Gastroesophageal sphincter (tissue), 4 donors: ENCODE measurements around the gene PRND. TPM values are rescaled to one million over a fixed set of nuclear protein-coding genes. Genes with fewer than 3 reads are reported as not detected.

Source experiments
- ATAC-seq: fragments of 150-250 bp; one replicate; pipeline ENCODE4 v1.9.1; 2016; ENCODE audit warnings: mild to moderate bottlenecking, moderate library complexity
- H3K27ac ChIP-seq, 4 donors: fragments of 200-600 bp; sonication (generic) in 3 of 4; 1 replicate in 3 of 4; 2 replicates in 1 of 4; pipeline ENCODE4 v1.5.1; 2016 to 2019
- H3K27me3 ChIP-seq: fragments of 200-600 bp; sonication (generic); one replicate; pipeline ENCODE4 v1.5.1; 2019
- H3K36me3 ChIP-seq, 2 donors: fragments of 200-600 bp; sonication (generic); one replicate each; pipeline ENCODE4 v1.5.1; 2019; ENCODE audit warnings: control low read depth in 1 of 2
- H3K4me1 ChIP-seq, 3 donors: fragments of 200-600 bp; sonication (generic); 1 replicate in 2 of 3; 2 replicates in 1 of 3; pipeline ENCODE4 v1.5.1; 2016 to 2019; ENCODE audit warnings: control low read depth in 2 of 3
- H3K4me3 ChIP-seq, 2 donors: fragments of 200-600 bp; sonication (generic); one replicate each; pipeline ENCODE4 v1.5.1; 2019; ENCODE audit warnings: mild to moderate bottlenecking in 1 of 2, moderate library complexity in 1 of 2
- H3K9me3 ChIP-seq, 3 donors: fragments of 200-600 bp; sonication (generic); one replicate each; pipeline ENCODE4 v1.5.1; 2017 to 2019; ENCODE audit warnings: control low read depth in 2 of 3
- CTCF ChIP-seq, 4 experiments: fragments of 200-600 bp in 2 of 4; fragments of 450-650 bp in 2 of 4; sonication (generic) in 1 of 4; IDR thresholded peaks; one replicate each; pipeline ENCODE4 v1.5.1; 2017 to 2019; ENCODE audit warnings: antibody characterized with exemption in 4 of 4, mild to moderate bottlenecking in 2 of 4, moderate library complexity in 2 of 4
- EP300 ChIP-seq: sonication (generic); formaldehyde crosslinking; IDR thresholded peaks from one replicate; pipeline ENCODE4 v1.6.1; 2017; ENCODE audit warnings: antibody characterized with exemption, mild to moderate bottlenecking
- POLR2A ChIP-seq, 2 donors: fragments of 450-650 bp; IDR thresholded peaks; one replicate each; pipeline ENCODE4 v1.6.1; 2017; ENCODE audit warnings: antibody characterized with exemption in 2 of 2, mild to moderate bottlenecking in 2 of 2, moderate library complexity in 1 of 2
- POLR2AphosphoS5 ChIP-seq: sonication (generic); formaldehyde crosslinking; IDR thresholded peaks from one replicate; pipeline ENCODE4 v1.6.1; 2017; ENCODE audit warnings: antibody characterized with exemption
- WGBS, 2 donors: methylation state at CpG; one replicate each; pipeline ENCODE4 v1.1.5; 2018; ENCODE audit warnings: low coverage in 1 of 2; 5-methylcytosine and 5-hydroxymethylcytosine counted together
- total RNA-seq, 4 donors: library from RNA; depleted of rRNA; stranded (reverse); fragments of >200 nt; gene quantifications; one replicate each; pipeline ENCODE4 v1.1.0, GENCODE V29; 2016

Gene PRND
- total RNA-seq, 4 donors from 2014 or later = not detected

GRCh38 chr20:4729265-4729664 lies 7.6 kb downstream of the PRND start:
- Histone ChIP-seq H3K27ac (no peak overlapping the region), H3K4me3 (no peak overlapping the region), H3K4me1 (no peaks in the 10 kb centered on the region), H3K36me3 (no peaks in the 10 kb centered on the region), H3K9me3 (no peaks in the 10 kb centered on the region), H3K27me3 (peaks cover 29% of the 10 kb centered on the region)
- 60 to 65% methylated on average over 1 to 2 of the region's 5 CpGs for WGBS, 2 donors
- no peak for ATAC-seq
- TF ChIP-seq EP300 (no peak), POLR2AphosphoS5 (no peak), POLR2A (IDR thresholded peaks at IDR 0.05) (no peak), CTCF (IDR thresholded peaks at IDR 0.05) (no peak)

GRCh38 chr20:4730780-4731179 lies 9.1 kb downstream of the PRND start:
- peaks cover 35% of the 10 kb centered on the region for H3K27me3 ChIP-seq
- H3K4me3 ChIP-seq = no peak overlapping the region
- H3K4me1 ChIP-seq = no peaks in the 10 kb centered on the region
- H3K9me3 ChIP-seq = no peaks in the 10 kb centered on the region
- ATAC-seq = no peak
- 0 to 18% methylated on average over 4 to 5 of the region's 6 CpGs for WGBS, 2 donors
- no peak overlapping the region for H3K27ac ChIP-seq
- H3K36me3 ChIP-seq = no peaks in the 10 kb centered on the region
- TF ChIP-seq POLR2AphosphoS5 (no peak), POLR2A (IDR thresholded peaks at IDR 0.05) (no peak), EP300 (no peak), CTCF (IDR thresholded peaks at IDR 0.05) (no peak)

- Histone ChIP-seq H3K36me3 (no peaks in the 10 kb centered on the region), H3K4me1 (no peaks in the 10 kb centered on the region), H3K27me3 (peaks cover 27% of the 10 kb centered on the region), H3K9me3 (no peaks in the 10 kb centered on the region), H3K4me3 (no peak overlapping the region), H3K27ac (no peak overlapping the region)
- 52 to 64% methylated on average over 3 of the region's 3 CpGs for WGBS, 2 donors
- no peak for ATAC-seq
- TF ChIP-seq CTCF (IDR thresholded peaks at IDR 0.05) (no peak), EP300 (no peak), POLR2AphosphoS5 (no peak), POLR2A (IDR thresholded peaks at IDR 0.05) (no peak)
These were observed 15.2 kb downstream of the PRND start for GRCh38 chr20:4736875-4737274.

GRCh38 chr20:4737857-4738627 lies 16.3 kb downstream of the PRND start:
- TF ChIP-seq POLR2A (IDR thresholded peaks at IDR 0.05) (no peak), EP300 (no peak), POLR2AphosphoS5 (no peak), CTCF (IDR thresholded peaks at IDR 0.05) (no peak)
- Histone ChIP-seq H3K4me1 (no peaks in the 10 kb centered on the region), H3K36me3 (no peaks in the 10 kb centered on the region), H3K27me3 (peaks cover 22% of the 10 kb centered on the region), H3K27ac (no peak overlapping the region), H3K4me3 (no peak overlapping the region), H3K9me3 (no peaks in the 10 kb centered on the region)
- ATAC-seq = no peak
- 88 to 94% methylated on average over 6 to 7 of the region's 8 CpGs for WGBS, 2 donors

- ATAC-seq = no peak
- Histone ChIP-seq H3K4me1 (no peaks in the 10 kb centered on the region), H3K4me3 (no peak overlapping the region), H3K27me3 (peaks cover 10% of the 10 kb centered on the region), H3K9me3 (no peaks in the 10 kb centered on the region), H3K36me3 (no peaks in the 10 kb centered on the region), H3K27ac (no peak overlapping the region)
- peak; percentile 34 to 68 (median 44) for TF ChIP-seq CTCF (IDR thresholded peaks at IDR 0.05)
- TF ChIP-seq POLR2AphosphoS5 = no peak
- WGBS, 2 donors = 29 to 49% methylated on average over 4 to 9 of the region's 10 CpGs
These were observed 19.2 kb downstream of the PRND start for GRCh38 chr20:4740774-4741431.
